Bronchus fibroblast of lung (primary cell): Measurements from ENCODE around the gene PCDHGA3. TPM values are rescaled to one million over a fixed set of nuclear protein-coding genes. Genes with fewer than 3 reads are reported as not detected.

Experiments
- total RNA-seq: library from RNA; depleted of rRNA; stranded (reverse); fragments of >200 nt; gene quantifications from 2 replicates; pipeline ENCODE4 v1.2.3, GENCODE V29; 2015

The PCDHGA3 gene
- 0.15 and 0.34 TPM in 2 replicates for total RNA-seq

GRCh38 chr5:141343242-141343952 lies at the start of gene PCDHGA3:
PCDHGA3 (plus strand) TSS chr5:141343829; CDS start chr5:141344034, 205 bp downstream.

GRCh38 chr5:141303756-141304155 lies 39.9 kb upstream of the PCDHGA3 start, which contains the start of gene SLC25A2:
SLC25A2 (minus strand) TSS chr5:141304049; CDS start chr5:141303865, 184 bp downstream.

GRCh38 chr5:141320225-141321169 lies 23.1 kb upstream of the PCDHGA3 start, which contains the start of gene TAF7:
TAF7 (minus strand) TSS chr5:141320784; CDS start chr5:141320044, 740 bp downstream.

GRCh38 chr5:141330299-141331080 lies 13.1 kb upstream of the PCDHGA3 start, which contains the start of gene PCDHGA1:
PCDHGA1 (plus strand) TSS chr5:141330514.

GRCh38 chr5:141338538-141339306 lies 4.9 kb upstream of the PCDHGA3 start, which contains the start of gene PCDHGA2:
PCDHGA2 (plus strand) TSS chr5:141338760.

GRCh38 chr5:141349917-141350619 lies 6.4 kb downstream of the PCDHGA3 start, which contains the start of gene PCDHGB1:
PCDHGB1 (plus strand) TSS chr5:141350099; CDS start chr5:141350261, 162 bp downstream.

GRCh38 chr5:141354900-141355469 lies 11.4 kb downstream of the PCDHGA3 start, which contains the start of gene PCDHGA4:
PCDHGA4 (plus strand) TSS chr5:141355021; CDS start chr5:141355108, 87 bp downstream.

GRCh38 chr5:141359790-141360426 lies 16.3 kb downstream of the PCDHGA3 start, which contains the start of gene PCDHGB2:
PCDHGB2 (plus strand) TSS chr5:141359994; CDS start chr5:141360136, 142 bp downstream.

GRCh38 chr5:141363952-141364660 lies 20.5 kb downstream of the PCDHGA3 start, which contains the start of gene PCDHGA5:
PCDHGA5 (plus strand) TSS chr5:141364162; CDS start chr5:141364331, 169 bp downstream.

GRCh38 chr5:141369994-141370848 lies 26.6 kb downstream of the PCDHGA3 start, which contains the start of gene PCDHGB3:
PCDHGB3 (plus strand) TSS chr5:141370242; CDS start chr5:141370395, 153 bp downstream.

GRCh38 chr5:141373673-141374317 lies 30.2 kb downstream of the PCDHGA3 start, which contains the start of gene PCDHGA6:
PCDHGA6 (plus strand) TSS chr5:141373891; CDS start chr5:141374084, 193 bp downstream.

GRCh38 chr5:141382469-141383294 lies 39.1 kb downstream of the PCDHGA3 start, which contains the start of gene PCDHGA7:
PCDHGA7 (plus strand) TSS chr5:141382742; CDS start chr5:141382900, 158 bp downstream.

GRCh38 chr5:141387557-141388311 lies 44.1 kb downstream of the PCDHGA3 start, which contains the start of gene PCDHGB4:
PCDHGB4 (plus strand) TSS chr5:141387698; CDS start chr5:141387885, 187 bp downstream.

GRCh38 chr5:141392429-141393198 lies 49.0 kb downstream of the PCDHGA3 start, which contains the start of gene PCDHGA8:
PCDHGA8 (plus strand) TSS chr5:141392633; CDS start chr5:141392814, 181 bp downstream.

